ENCODE results near the gene HEXD.

Gene HEXD

GRCh38 chr17:82461827-82462524 lies 43.8 kb downstream of the HEXD start:
- no peak for DNase-seq

- DNase-seq = no peak
These were observed 45.2 kb downstream of the HEXD start for GRCh38 chr17:82463391-82463790.

- no peak for DNase-seq
These were observed 45.9 kb downstream of the HEXD start for GRCh38 chr17:82463925-82464566.

- no peak for DNase-seq
These were observed 46.4 kb downstream of the HEXD start for GRCh38 chr17:82464567-82464929.

GRCh38 chr17:82465023-82465603 lies 47.0 kb downstream of the HEXD start:
- no peak for DNase-seq

- no peak for DNase-seq
These were observed 50.5 kb downstream of the HEXD start for GRCh38 chr17:82468692-82469091.

GRCh38 chr17:82470065-82470464 lies 51.9 kb downstream of the HEXD start:
- no peak for DNase-seq

- no peak for DNase-seq
These were observed 56.3 kb downstream of the HEXD start for GRCh38 chr17:82474223-82475010.

GRCh38 chr17:82475458-82475857 lies 57.3 kb downstream of the HEXD start:
- no peak for DNase-seq

GRCh38 chr17:82477934-82478333 lies 59.8 kb downstream of the HEXD start:
- no peak for DNase-seq

- no peak for DNase-seq
These were observed 61.5 kb downstream of the HEXD start for GRCh38 chr17:82479602-82480001.

GRCh38 chr17:82480318-82480717 lies 62.2 kb downstream of the HEXD start:
- DNase-seq = no peak

- no peak for DNase-seq
These were observed 65.1 kb downstream of the HEXD start for GRCh38 chr17:82483204-82483660.

GRCh38 chr17:82483836-82484235 lies 65.7 kb downstream of the HEXD start:
- no peak for DNase-seq

- DNase-seq = no peak
These were observed 68.3 kb downstream of the HEXD start for GRCh38 chr17:82486231-82487094.

GRCh38 chr17:82487910-82488309 lies 69.8 kb downstream of the HEXD start:
- DNase-seq = no peak

- no peak for DNase-seq
These were observed 71.0 kb downstream of the HEXD start for GRCh38 chr17:82489117-82489516.

GRCh38 chr17:82489851-82490511 lies 71.8 kb downstream of the HEXD start:
- DNase-seq = no peak

GRCh38 chr17:82490512-82491195 lies 72.5 kb downstream of the HEXD start:
- no peak for DNase-seq

GRCh38 chr17:82491196-82491530 lies 73.0 kb downstream of the HEXD start:
- DNase-seq = no peak

- DNase-seq = no peak
These were observed 73.4 kb downstream of the HEXD start for GRCh38 chr17:82491533-82491932.
